Transverse colon (tissue), 4 donors: Measurements from ENCODE around the gene C6orf163. TPM values are rescaled to one million over a fixed set of nuclear protein-coding genes. Genes with fewer than 3 reads are reported as not detected.

ENCODE experiments used
- total RNA-seq, 4 donors: library from RNA; depleted of rRNA; stranded (reverse); fragments of >200 nt; gene quantifications; one replicate each; pipeline ENCODE4 v1.1.0, GENCODE V29; 2016

The C6orf163 gene
- total RNA-seq, 4 donors from 2014 or later, result 3.0 to 14.4 (median 6.6) TPM

Other genes with a start within 250 kb of the C6orf163 start
- gene CGA, start 249.7 kb upstream of the C6orf163 start, total RNA-seq, result not detected
- gene ZNF292, start 189.2 kb upstream of the C6orf163 start, total RNA-seq, result 10 to 100 TPM; 18.5 to 61.8 (median 42.4) TPM
- 10 to 100 TPM; 14.2 to 20.5 (median 18.4) TPM for gene SMIM8, start 22.2 kb upstream of the C6orf163 start, total RNA-seq
- gene GJB7, start 15.5 kb upstream of the C6orf163 start, total RNA-seq, result not detected
- not detected for gene CFAP206, start 63.2 kb downstream of the C6orf163 start, total RNA-seq
- 10 to 100 TPM in 2 of 4 donors, 1 to 10 TPM in 2; 8.0 to 43.3 (median 22.7) TPM for gene SLC35A1, start 128.2 kb downstream of the C6orf163 start, total RNA-seq
- 10 to 100 TPM; 25.1 to 28.3 (median 26.9) TPM for gene RARS2, start 245.2 kb downstream of the C6orf163 start, total RNA-seq
- 10 to 100 TPM in 3 of 4 donors, 1 to 10 TPM in 1; 2.2 to 18.4 (median 17.8) TPM for gene ORC3, start 245.3 kb downstream of the C6orf163 start, total RNA-seq